Endothelial cell of hepatic sinusoid (primary cell): ENCODE data around the gene RBM39.
"Not testable (repeated sequence)": the region's sequence is repeated elsewhere in the genome, so short reads cannot be mapped to it uniquely, and the experiment has no call there.

Experiments used
- in situ Hi-C: cut with HindIII; loops from 2 replicates; pipeline ENCODE4 v1.10.0; 2017; ENCODE audit warnings: low sequenced_read_pairs

The RBM39 gene

DNA sequence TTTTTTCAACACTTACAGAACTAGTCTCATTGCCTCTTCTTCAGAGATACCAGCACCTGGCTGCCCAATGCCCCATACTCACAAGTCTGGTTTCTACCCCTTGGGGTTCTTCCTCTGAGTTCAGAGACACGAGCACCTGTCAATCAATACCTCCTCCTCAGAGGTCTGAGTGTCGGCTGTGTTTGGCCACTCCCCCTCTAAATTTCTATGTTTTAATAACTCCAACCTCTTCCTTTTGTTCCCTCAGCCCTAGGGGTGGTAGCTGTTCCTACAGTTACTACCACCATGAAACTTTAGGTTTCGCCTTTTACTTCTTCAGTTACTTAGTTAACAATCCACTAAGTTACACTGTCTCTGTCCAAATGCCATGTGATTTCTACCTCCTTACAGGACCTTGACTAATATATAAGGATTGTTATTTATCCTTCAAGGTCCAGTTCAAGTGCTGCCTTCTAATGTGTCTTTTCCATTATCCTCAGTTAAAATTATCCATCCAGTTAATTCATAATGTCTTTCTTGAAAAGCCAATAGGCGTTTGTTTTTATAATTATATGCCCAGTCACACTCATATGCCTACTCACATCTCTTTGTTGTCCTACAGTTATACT lies 15.1 kb upstream of the RBM39 start:
- in situ Hi-C loops: no loop called here

DNA sequence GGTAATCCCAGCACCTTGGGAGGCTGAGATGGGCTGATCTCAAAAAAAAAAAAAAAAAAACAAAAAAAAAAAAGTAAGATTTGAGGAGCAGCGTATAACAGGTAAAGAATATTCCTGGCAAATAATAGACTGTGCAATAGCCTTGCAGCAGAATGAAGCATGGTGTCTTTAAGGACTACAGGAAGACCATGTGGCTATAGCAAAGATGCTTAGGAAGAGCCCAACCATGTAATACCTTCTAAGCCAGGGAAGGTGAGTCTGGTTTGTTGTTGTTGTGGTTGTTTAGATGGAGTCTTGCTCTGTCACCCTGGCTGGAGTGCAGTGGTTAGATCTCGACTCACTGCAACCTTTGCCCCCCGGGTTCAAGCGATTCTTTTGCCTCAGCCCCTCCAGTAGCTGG lies 14.3 kb upstream of the RBM39 start:
- in situ Hi-C loops: no loop called here

- in situ Hi-C loops: no loop called here
These were observed 8.6 kb upstream of the RBM39 start for GRCh38 chr20:35750611-35751010.

DNA sequence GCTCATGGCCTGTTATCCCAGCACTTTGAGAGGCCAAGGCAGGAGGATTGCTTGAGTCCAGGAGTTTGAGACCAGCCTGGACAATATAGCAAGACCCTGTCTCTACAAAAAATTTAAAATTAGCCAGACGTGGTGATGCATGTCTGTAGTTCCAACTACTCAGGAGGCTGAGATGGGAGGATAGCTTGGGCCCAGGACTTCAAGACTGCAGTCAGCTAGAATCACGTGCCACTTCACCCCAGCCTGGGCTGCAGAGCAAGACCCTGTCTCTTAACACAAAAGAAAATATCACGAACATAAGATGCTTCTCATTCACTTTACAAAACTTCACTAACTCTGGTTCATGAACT lies 2.4 kb upstream of the RBM39 start:
- in situ Hi-C loops: not testable (repeated sequence)

GRCh38 chr20:35743693-35744491 lies 1.8 kb upstream of the RBM39 start:
- in situ Hi-C loops: no loop called here

DNA sequence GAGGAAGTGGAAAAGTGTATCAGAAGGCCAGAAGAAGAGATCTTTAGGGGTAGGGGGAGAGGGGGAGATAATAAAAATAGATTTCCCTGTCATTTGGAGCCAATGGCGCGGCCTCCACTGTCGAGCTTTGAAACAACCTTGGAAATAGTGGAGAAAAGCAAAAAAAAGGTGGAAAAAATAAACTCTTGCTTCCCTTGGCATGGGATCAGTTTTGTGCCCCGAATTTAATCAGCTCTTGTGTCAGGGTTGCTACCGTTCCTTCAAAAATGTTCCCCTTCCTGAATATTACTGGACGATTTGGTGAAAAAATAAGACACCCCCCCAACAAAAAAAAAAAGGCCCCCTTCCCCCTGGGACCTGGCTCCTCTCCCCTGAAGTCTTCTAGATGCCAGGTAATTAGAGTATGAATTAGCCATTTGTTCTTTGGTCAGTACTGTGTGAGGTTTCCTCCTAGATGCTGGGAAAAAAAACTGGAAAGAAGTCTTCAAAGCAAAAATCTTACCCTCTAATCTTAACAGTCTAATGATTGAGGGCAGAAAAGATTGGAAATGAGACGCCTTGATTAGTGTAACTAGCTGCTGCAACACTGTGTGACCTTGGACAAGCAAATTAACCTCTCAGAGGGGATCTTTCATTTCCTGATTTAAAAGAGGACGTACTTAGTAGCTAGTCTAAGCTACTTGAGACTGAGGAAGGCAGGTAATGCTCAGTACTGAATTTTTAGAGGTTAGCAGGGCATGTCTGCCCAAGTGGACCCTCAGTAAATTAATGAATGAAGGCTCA lies 872 bp upstream of the RBM39 start:
- in situ Hi-C loops: no loop called here

GRCh38 chr20:35739294-35740163 lies 2.5 kb downstream of the RBM39 start:
- in situ Hi-C loops: no loop called here

- in situ Hi-C loops: no loop called here
These were observed 3.5 kb downstream of the RBM39 start for GRCh38 chr20:35738410-35739179.

DNA sequence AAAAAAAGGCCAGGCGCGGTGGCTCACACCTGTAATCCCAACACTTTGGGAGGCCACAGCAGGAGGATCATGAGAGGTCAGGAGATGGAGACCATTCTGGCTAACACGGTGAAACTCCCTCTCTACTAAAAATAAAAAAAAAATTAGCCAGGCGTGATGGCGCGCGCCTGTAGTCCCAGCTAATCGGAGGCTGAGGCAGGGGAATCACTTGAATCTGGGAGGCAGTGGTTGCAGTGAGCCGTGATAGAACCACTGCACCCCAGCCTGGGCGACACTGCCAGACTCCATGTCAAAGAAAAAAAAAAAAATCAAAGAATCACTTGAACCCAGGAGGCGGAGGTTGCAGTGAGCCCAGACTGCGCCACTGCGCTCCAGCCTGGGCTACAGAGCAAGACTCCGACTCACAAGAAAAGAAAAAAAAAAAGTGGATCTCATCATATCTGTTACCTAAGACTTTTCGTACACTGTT lies 4.2 kb downstream of the RBM39 start:
- in situ Hi-C loops: no loop called here

GRCh38 chr20:35735826-35736470 lies 6.1 kb downstream of the RBM39 start:
- in situ Hi-C loops: no loop called here

GRCh38 chr20:35734777-35735649 lies 7.0 kb downstream of the RBM39 start:
- in situ Hi-C loops: no loop called here

GRCh38 chr20:35734374-35734773 lies 7.7 kb downstream of the RBM39 start:
- in situ Hi-C loops: no loop called here

GRCh38 chr20:35732644-35732982 lies 9.4 kb downstream of the RBM39 start:
- in situ Hi-C loops: no loop called here

DNA sequence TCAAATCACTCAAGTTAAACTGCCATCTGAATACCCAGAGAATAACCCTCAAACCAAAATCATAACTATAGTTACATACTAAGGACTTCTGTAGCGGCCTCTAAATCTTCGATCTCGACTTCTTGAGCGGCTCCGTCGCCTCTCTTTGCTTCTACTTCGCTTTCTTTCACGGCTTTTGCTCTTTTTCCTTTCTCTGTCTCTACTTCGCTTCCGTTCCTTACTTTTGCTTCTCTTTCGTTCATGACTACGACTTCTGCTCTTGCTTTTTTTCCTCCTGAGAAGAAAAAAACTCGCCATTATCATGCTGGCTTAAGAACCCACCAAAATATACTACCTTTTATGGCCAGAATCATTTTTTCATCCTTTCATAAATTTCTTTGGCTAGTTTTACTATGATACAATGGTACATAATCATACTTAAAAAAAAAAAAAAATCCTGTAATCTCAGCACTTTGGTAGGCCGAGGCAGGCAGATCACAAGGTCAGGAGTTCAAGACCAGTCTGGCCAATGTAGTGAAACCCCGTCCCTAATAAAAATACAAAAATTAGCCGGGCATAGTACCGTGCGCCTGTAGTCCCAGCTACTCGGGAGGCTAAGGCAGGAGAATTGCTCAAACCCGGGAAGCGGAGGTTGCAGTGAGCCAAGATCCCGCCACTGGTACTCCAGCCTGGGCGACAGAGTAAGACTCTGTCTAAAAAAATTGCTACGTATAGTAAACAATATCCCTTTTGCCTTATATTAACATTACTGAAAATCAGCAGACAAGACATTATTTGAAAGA lies 10.0 kb downstream of the RBM39 start:
- in situ Hi-C loops: no loop called here

GRCh38 chr20:35731469-35731788 lies 10.6 kb downstream of the RBM39 start:
- in situ Hi-C loops: no loop called here

- in situ Hi-C loops: no loop called here
These were observed 11.2 kb downstream of the RBM39 start for GRCh38 chr20:35730583-35731468.
